ENCODE measurements around the gene OTOG. TPM values are rescaled to one million over a fixed set of nuclear protein-coding genes. Genes with fewer than 3 reads are reported as not detected.

OTOG gene
- total RNA-seq, 1 experiment from 2014 or later = not detected

DNA sequence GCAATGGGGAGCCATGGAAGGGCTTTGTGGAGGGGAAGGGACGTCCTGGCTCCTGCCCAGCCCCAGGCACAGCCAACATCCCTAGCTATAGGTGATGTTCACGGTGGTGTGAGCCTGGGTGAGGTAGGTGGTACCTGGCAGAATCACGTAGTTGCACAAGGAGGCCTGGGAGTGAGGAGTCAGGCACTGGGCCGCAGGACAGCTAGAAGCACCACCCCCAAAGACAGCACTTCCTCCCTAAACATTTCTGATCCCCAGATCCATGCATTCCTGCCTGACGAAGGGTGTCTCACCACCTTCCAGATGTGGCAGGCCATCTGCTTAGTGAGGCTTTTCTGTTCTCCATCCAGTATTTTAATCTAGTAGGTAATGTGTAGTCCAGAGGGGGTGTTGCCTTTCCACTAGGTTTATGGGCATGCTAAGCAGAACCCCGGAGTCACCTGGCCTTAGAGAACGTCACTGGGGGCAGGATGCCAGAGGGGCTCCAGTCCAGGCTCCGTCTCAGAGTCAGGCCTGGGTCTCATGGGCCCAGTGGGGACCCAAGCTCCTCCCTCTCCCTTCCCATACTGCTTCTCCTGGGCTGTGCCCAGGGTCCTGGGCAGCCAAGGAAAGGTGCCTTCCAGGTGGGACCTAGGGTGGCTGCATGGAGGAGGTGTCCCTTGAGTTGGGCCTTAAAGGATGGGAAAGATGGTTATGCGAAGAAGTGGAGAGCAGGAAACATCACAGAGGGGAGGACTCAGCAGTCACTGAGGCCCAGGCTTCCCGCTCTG is 56.2 kb downstream of the OTOG start:
- Histone ChIP-seq H3K4me1 (ENCODE audit: insufficient read depth, low read length) (no peaks in the 10 kb centered on the region), H3K4me3 (ENCODE audit: low read length) (no peak overlapping the region), H3K9me3 (ENCODE audit: low read length) (no peaks in the 10 kb centered on the region), H3K9ac (ENCODE audit: low read length) (no peak overlapping the region), H3K27ac (ENCODE audit: low read length) (no peak overlapping the region), H3K36me3 (ENCODE audit: low read depth, low read length) (no peaks in the 10 kb centered on the region), H3K9me2 (replicated peaks; ENCODE audit: low read length) (no peaks in the 10 kb centered on the region), H3F3A (ENCODE audit: low read length, unreplicated experiment) (no peaks in the 10 kb centered on the region), H3K4me2 (ENCODE audit: low read length) (no peak overlapping the region), H2AFZ (ENCODE audit: low read length) (no peak overlapping the region), H3K27me3 (ENCODE audit: low read length) (no peaks in the 10 kb centered on the region), H4K20me1 (ENCODE audit: low read length) (no peaks in the 10 kb centered on the region), H3K79me2 (ENCODE audit: low read length) (no peaks in the 10 kb centered on the region)
- ATAC-seq = no peak
- intact Hi-C loops (cut with micrococcal nuclease) = no loop called here
- DNase-seq = no peak
- BruUV-seq (replicated peaks) = no TSS peak
- ChIA-PET CTCF (no interaction called here), POLR2A (ENCODE audit: unreplicated experiment) (no interaction called here)
- TF ChIP-seq EZH2phosphoT487 (IDR thresholded peaks at IDR 0.05; ENCODE audit: borderline replicate concordance, low read length) (no peak), EZH2 (IDR thresholded peaks at IDR 0.05; ENCODE audit: low read length, unreplicated experiment) (no peak)
- TF ChIP-seq, protein P1, sequence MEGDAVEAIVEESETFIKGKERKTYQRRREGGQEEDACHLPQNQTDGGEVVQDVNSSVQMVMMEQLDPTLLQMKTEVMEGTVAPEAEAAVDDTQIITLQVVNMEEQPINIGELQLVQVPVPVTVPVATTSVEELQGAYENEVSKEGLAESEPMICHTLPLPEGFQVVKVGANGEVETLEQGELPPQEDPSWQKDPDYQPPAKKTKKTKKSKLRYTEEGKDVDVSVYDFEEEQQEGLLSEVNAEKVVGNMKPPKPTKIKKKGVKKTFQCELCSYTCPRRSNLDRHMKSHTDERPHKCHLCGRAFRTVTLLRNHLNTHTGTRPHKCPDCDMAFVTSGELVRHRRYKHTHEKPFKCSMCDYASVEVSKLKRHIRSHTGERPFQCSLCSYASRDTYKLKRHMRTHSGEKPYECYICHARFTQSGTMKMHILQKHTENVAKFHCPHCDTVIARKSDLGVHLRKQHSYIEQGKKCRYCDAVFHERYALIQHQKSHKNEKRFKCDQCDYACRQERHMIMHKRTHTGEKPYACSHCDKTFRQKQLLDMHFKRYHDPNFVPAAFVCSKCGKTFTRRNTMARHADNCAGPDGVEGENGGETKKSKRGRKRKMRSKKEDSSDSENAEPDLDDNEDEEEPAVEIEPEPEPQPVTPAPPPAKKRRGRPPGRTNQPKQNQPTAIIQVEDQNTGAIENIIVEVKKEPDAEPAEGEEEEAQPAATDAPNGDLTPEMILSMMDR (conservative IDR thresholded peaks at IDR 0.05; ENCODE audit: low read depth, low read length) = no peak

DNA sequence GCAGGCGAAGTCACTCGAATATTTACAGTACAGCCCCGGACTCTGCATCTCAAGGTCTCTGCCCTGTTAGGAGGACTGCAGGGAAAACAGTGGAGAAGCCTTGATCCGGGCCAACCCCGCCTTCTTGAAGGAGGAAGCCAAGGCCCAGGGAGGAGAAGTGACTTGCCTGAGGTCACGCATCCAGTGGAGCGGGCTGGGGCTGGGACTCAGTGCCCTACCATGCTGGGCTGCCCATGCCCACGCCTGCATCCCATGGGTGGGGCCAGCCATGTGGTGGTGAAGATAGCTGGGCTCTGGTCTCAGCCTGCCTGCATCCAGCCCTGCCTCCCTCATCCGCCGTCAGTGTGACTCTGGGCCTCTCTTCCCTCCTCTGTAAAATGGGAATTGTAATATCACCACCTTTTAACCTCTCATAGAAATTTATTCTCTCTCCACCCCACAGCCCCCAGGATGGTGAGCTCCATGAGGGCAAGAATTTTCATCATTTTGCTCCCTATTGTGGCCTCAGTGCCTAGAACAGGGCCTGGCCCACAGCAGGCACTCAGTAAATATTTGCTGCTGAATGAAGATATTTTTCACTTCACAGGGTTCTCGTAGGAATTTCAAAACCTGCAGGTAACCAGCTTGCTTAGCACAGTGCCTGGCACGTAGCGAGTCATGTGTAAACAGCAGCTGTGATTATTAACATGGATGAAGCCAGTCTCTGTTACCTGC is 57.3 kb downstream of the OTOG start:
- Histone ChIP-seq H2AFZ (ENCODE audit: low read length) (no peak overlapping the region), H3K9me2 (replicated peaks; ENCODE audit: low read length) (no peaks in the 10 kb centered on the region), H3K79me2 (ENCODE audit: low read length) (no peaks in the 10 kb centered on the region), H3F3A (ENCODE audit: low read length, unreplicated experiment) (no peaks in the 10 kb centered on the region), H3K27ac (ENCODE audit: low read length) (no peak overlapping the region), H3K4me2 (ENCODE audit: low read length) (no peak overlapping the region), H3K9ac (ENCODE audit: low read length) (no peak overlapping the region), H3K36me3 (ENCODE audit: low read depth, low read length) (no peaks in the 10 kb centered on the region), H4K20me1 (ENCODE audit: low read length) (no peaks in the 10 kb centered on the region), H3K9me3 (ENCODE audit: low read length) (no peaks in the 10 kb centered on the region), H3K4me3 (ENCODE audit: low read length) (no peak overlapping the region), H3K27me3 (ENCODE audit: low read length) (no peaks in the 10 kb centered on the region), H3K4me1 (ENCODE audit: insufficient read depth, low read length) (no peaks in the 10 kb centered on the region)
- TF ChIP-seq EZH2phosphoT487 (IDR thresholded peaks at IDR 0.05; ENCODE audit: borderline replicate concordance, low read length) = no peak
- TF ChIP-seq, protein P1 (conservative IDR thresholded peaks at IDR 0.05; ENCODE audit: low read depth, low read length) = no peak
- no peak for TF ChIP-seq EZH2 (IDR thresholded peaks at IDR 0.05; ENCODE audit: low read length, unreplicated experiment)
- ChIA-PET POLR2A (ENCODE audit: unreplicated experiment) (no interaction called here), CTCF (no interaction called here)
- intact Hi-C loops (cut with micrococcal nuclease) = no loop called here
- no TSS peak for BruUV-seq (replicated peaks)
- no peak for DNase-seq
- no peak for ATAC-seq

DNA sequence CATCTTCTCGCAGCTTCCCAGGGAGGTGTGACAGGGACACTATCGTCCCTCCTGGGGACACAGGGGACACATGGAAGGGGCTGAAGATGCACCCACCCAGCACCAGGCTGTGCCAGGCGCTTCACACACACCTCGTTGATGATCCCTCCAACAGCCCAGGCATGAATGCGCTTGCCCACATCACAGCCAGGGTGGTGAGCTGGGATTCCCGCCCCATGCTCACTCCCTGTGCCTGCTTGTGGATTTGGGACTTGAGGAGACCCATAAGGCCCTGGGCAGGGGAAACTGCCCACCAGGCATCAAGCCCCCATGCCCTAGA is 57.8 kb downstream of the OTOG start:
- Histone ChIP-seq H3K9me2 (replicated peaks; ENCODE audit: low read length) (no peaks in the 10 kb centered on the region), H3K79me2 (ENCODE audit: low read length) (no peaks in the 10 kb centered on the region), H3K9ac (ENCODE audit: low read length) (no peak overlapping the region), H2AFZ (ENCODE audit: low read length) (no peak overlapping the region), H3K4me1 (ENCODE audit: insufficient read depth, low read length) (no peaks in the 10 kb centered on the region), H3K9me3 (ENCODE audit: low read length) (no peaks in the 10 kb centered on the region), H3K27ac (ENCODE audit: low read length) (no peak overlapping the region), H3F3A (ENCODE audit: low read length, unreplicated experiment) (no peaks in the 10 kb centered on the region), H3K4me3 (ENCODE audit: low read length) (no peak overlapping the region), H3K4me2 (ENCODE audit: low read length) (no peak overlapping the region), H3K27me3 (ENCODE audit: low read length) (no peaks in the 10 kb centered on the region), H3K36me3 (ENCODE audit: low read depth, low read length) (no peaks in the 10 kb centered on the region), H4K20me1 (ENCODE audit: low read length) (no peaks in the 10 kb centered on the region)
- TF ChIP-seq EZH2phosphoT487 (IDR thresholded peaks at IDR 0.05; ENCODE audit: borderline replicate concordance, low read length) (no peak), EZH2 (IDR thresholded peaks at IDR 0.05; ENCODE audit: low read length, unreplicated experiment) (no peak)
- TF ChIP-seq, protein P1 (conservative IDR thresholded peaks at IDR 0.05; ENCODE audit: low read depth, low read length) = no peak
- intact Hi-C loops (cut with micrococcal nuclease) = no loop called here
- DNase-seq (no peak), ATAC-seq (no peak)
- BruUV-seq (replicated peaks) = no TSS peak
- POLR2A ChIA-PET (ENCODE audit: unreplicated experiment) = no interaction called here
- CTCF ChIA-PET = no interaction called here
